ENCODE data around the gene CSRP1. TPM values are rescaled to one million over a fixed set of nuclear protein-coding genes. Genes with fewer than 3 reads are reported as not detected.

Gene CSRP1
- total and polyA plus RNA-seq, 2 of the 13 experiments (the other 11 are each of a cell fraction or from before 2014, with no cell fraction given): 17.7 to 68.9 TPM

GRCh38 chr1:201481761-201482493 is 25.0 kb downstream of the CSRP1 start (continued):
- TF ChIP-seq, protein P1, sequence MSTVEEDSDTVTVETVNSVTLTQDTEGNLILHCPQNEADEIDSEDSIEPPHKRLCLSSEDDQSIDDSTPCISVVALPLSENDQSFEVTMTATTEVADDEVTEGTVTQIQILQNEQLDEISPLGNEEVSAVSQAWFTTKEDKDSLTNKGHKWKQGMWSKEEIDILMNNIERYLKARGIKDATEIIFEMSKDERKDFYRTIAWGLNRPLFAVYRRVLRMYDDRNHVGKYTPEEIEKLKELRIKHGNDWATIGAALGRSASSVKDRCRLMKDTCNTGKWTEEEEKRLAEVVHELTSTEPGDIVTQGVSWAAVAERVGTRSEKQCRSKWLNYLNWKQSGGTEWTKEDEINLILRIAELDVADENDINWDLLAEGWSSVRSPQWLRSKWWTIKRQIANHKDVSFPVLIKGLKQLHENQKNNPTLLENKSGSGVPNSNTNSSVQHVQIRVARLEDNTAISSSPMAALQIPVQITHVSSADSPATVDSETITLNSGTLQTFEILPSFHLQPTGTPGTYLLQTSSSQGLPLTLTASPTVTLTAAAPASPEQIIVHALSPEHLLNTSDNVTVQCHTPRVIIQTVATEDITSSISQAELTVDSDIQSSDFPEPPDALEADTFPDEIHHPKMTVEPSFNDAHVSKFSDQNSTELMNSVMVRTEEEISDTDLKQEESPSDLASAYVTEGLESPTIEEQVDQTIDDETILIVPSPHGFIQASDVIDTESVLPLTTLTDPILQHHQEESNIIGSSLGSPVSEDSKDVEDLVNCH (CRISPR knock-in tag; IDR thresholded peaks at IDR 0.05): peak; percentile 95; the same call in 1 of the 2 replicates
- TF ChIP-seq ATF7 (IDR thresholded peaks at IDR 0.05): no peak
- no peak for TF ChIP-seq ATF7 (CRISPR knock-in tag; IDR thresholded peaks at IDR 0.05)
- TF ChIP-seq ZNF615 (CRISPR knock-in tag; IDR thresholded peaks at IDR 0.05; ENCODE audit: borderline replicate concordance): no peak
- TF ChIP-seq TEAD3 (CRISPR knock-in tag; optimal IDR thresholded peaks at IDR 0.05; ENCODE audit: borderline replicate concordance): peak; percentile 17
- peak; percentile 59; the same call in 1 of the 2 replicates for TF ChIP-seq ZNF878 (CRISPR knock-in tag; IDR thresholded peaks at IDR 0.05)
- peak in 1 of 2 experiments; percentile 73; a peak in 1 of 4 replicates for TF ChIP-seq KLF16 (CRISPR knock-in tag; IDR thresholded peaks at IDR 0.05)
- peak; percentile 99 for TF ChIP-seq RAD21 (CRISPR knock-in tag; IDR thresholded peaks at IDR 0.05)
- TF ChIP-seq HNRNPL (IDR thresholded peaks at IDR 0.05; ENCODE audit: low read depth, low read length): 0 out of 2 replicates have a peak, but pooled peaks have one; percentile 56
- 0 out of 2 replicates have a peak, but pooled peaks have one; percentile 20 for TF ChIP-seq NRL (CRISPR knock-in tag; IDR thresholded peaks at IDR 0.05; ENCODE audit: borderline replicate concordance)
- no peak for TF ChIP-seq IRX3 (CRISPR knock-in tag; IDR thresholded peaks at IDR 0.05; ENCODE audit: borderline replicate concordance, low read depth)
- 0 out of 2 replicates have a peak, but pooled peaks have one; percentile 53 for TF ChIP-seq FOXC1 (CRISPR knock-in tag; IDR thresholded peaks at IDR 0.05; ENCODE audit: borderline replicate concordance)
- TF ChIP-seq ZBTB7B (CRISPR knock-in tag; IDR thresholded peaks at IDR 0.05): peak; percentile 55; the same call in 1 of the 2 replicates
- TF ChIP-seq, protein P2, sequence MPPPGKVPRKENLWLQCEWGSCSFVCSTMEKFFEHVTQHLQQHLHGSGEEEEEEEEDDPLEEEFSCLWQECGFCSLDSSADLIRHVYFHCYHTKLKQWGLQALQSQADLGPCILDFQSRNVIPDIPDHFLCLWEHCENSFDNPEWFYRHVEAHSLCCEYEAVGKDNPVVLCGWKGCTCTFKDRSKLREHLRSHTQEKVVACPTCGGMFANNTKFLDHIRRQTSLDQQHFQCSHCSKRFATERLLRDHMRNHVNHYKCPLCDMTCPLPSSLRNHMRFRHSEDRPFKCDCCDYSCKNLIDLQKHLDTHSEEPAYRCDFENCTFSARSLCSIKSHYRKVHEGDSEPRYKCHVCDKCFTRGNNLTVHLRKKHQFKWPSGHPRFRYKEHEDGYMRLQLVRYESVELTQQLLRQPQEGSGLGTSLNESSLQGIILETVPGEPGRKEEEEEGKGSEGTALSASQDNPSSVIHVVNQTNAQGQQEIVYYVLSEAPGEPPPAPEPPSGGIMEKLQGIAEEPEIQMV (CRISPR knock-in tag; IDR thresholded peaks at IDR 0.05; ENCODE audit: low read depth): peak; percentile 30; the same call in 1 of the 2 replicates
- TF ChIP-seq GABPB1 (CRISPR knock-in tag; IDR thresholded peaks at IDR 0.05): peak; percentile 45; the same call in 1 of the 2 replicates
- TF ChIP-seq ZFP36L1 (CRISPR knock-in tag; IDR thresholded peaks at IDR 0.05): 0 out of 2 replicates have a peak, but pooled peaks have one; percentile 52
- no peak for TF ChIP-seq ZMAT5 (CRISPR knock-in tag; IDR thresholded peaks at IDR 0.05; ENCODE audit: borderline replicate concordance, low read depth)
- TF ChIP-seq, protein P3, sequence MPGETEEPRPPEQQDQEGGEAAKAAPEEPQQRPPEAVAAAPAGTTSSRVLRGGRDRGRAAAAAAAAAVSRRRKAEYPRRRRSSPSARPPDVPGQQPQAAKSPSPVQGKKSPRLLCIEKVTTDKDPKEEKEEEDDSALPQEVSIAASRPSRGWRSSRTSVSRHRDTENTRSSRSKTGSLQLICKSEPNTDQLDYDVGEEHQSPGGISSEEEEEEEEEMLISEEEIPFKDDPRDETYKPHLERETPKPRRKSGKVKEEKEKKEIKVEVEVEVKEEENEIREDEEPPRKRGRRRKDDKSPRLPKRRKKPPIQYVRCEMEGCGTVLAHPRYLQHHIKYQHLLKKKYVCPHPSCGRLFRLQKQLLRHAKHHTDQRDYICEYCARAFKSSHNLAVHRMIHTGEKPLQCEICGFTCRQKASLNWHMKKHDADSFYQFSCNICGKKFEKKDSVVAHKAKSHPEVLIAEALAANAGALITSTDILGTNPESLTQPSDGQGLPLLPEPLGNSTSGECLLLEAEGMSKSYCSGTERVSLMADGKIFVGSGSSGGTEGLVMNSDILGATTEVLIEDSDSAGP (CRISPR knock-in tag; IDR thresholded peaks at IDR 0.05; ENCODE audit: borderline replicate concordance): peak; percentile 83; the same call in 1 of the 2 replicates
- TF ChIP-seq, protein P4, sequence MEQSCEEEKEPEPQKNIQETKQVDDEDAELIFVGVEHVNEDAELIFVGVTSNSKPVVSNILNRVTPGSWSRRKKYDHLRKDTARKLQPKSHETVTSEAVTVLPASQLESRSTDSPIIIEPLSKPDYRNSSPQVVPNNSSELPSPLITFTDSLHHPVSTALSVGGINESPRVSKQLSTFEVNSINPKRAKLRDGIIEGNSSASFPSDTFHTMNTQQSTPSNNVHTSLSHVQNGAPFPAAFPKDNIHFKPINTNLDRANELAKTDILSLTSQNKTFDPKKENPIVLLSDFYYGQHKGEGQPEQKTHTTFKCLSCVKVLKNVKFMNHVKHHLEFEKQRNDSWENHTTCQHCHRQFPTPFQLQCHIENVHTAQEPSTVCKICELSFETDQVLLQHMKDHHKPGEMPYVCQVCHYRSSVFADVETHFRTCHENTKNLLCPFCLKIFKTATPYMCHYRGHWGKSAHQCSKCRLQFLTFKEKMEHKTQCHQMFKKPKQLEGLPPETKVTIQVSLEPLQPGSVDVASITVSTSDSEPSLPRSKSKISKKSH (CRISPR knock-in tag; IDR thresholded peaks at IDR 0.05; ENCODE audit: borderline replicate concordance): 0 out of 2 replicates have a peak, but pooled peaks have one; percentile 6
